Endodermal cell (in vitro differentiated cells): ENCODE data around the gene FGF14. TPM values are rescaled to one million over a fixed set of nuclear protein-coding genes. Genes with fewer than 3 reads are reported as not detected.

ENCODE experiments used
- DNase-seq: peaks from one replicate; pipeline ENCODE4 v3.0.0-alpha.2; 2017
- H3K27ac ChIP-seq: 2 replicates; pipeline ENCODE4 v1.5.1; 2013; ENCODE audit warnings: mild to moderate bottlenecking, low read depth, low read length, moderate library complexity
- H3K27me3 ChIP-seq: 2 replicates; pipeline ENCODE4 v1.6.1; 2013; ENCODE audit warnings: mild to moderate bottlenecking, low read length, moderate library complexity; ENCODE audit not compliant: insufficient read depth, control insufficient read depth, poor library complexity, severe bottlenecking
- H3K36me3 ChIP-seq: 2 replicates; pipeline ENCODE4 v1.7.0; 2013; ENCODE audit warnings: mild to moderate bottlenecking, low read length, moderate library complexity; ENCODE audit not compliant: control insufficient read depth, insufficient read depth
- H3K4me1 ChIP-seq: one replicate; pipeline ENCODE4 v1.7.0; 2013; ENCODE audit warnings: low read length; ENCODE audit not compliant: control insufficient read depth, insufficient read depth
- H3K4me3 ChIP-seq: 2 replicates; pipeline ENCODE4 v1.5.1; 2013; ENCODE audit warnings: mild to moderate bottlenecking, low read length, moderate library complexity
- H3K9ac ChIP-seq: 2 replicates; pipeline ENCODE4 v1.6.1; 2013; ENCODE audit warnings: mild to moderate bottlenecking, low read length, moderate library complexity; ENCODE audit not compliant: poor library complexity, severe bottlenecking; ENCODE audit errors: extremely low read depth
- H3K9me3 ChIP-seq: 2 replicates; pipeline ENCODE4 v1.6.1; 2013; ENCODE audit warnings: mild to moderate bottlenecking, low read length, moderate library complexity; ENCODE audit not compliant: control insufficient read depth
- H3K27ac Mint-ChIP-seq: 2 replicates; pipeline ENCODE4 v1.8.0; 2020; ENCODE audit warnings: mixed read lengths
- H3K27me3 Mint-ChIP-seq: 2 replicates; pipeline ENCODE4 v1.8.0; 2021; ENCODE audit warnings: mild to moderate bottlenecking, mixed read lengths; ENCODE audit not compliant: insufficient read depth
- H3K36me3 Mint-ChIP-seq: 2 replicates; pipeline ENCODE4 v1.8.0; 2020; ENCODE audit warnings: low read depth, mixed read lengths
- H3K4me1 Mint-ChIP-seq: 2 replicates; pipeline ENCODE4 v1.8.0; 2020; ENCODE audit warnings: mixed read lengths
- H3K4me3 Mint-ChIP-seq: 2 replicates; pipeline ENCODE4 v1.8.0; 2020; ENCODE audit warnings: mild to moderate bottlenecking, moderate library complexity, mixed read lengths
- H3K9me3 Mint-ChIP-seq: 2 replicates; pipeline ENCODE4 v1.8.0; 2020; ENCODE audit warnings: mild to moderate bottlenecking, mixed read lengths
- CTCF ChIP-seq: fragments of 200-600 bp; sonication (generic); conservative IDR thresholded peaks from 2 replicates; pipeline ENCODE4 v1.5.0; 2021; ENCODE audit warnings: antibody characterized with exemption, mild to moderate bottlenecking
- WGBS, 2 experiments: methylation state at CpG; one replicate each; pipeline versions ENCODE4 v1.1.5 to v1.1.7; 2013; ENCODE audit warnings: missing lambda C conversion rate in 2 of 2, mixed read lengths in 1 of 2; ENCODE audit not compliant: insufficient coverage in 1 of 2, insufficient read length in 1 of 2; 5-methylcytosine and 5-hydroxymethylcytosine counted together
- total RNA-seq, 2 donors: library from RNA; stranded (reverse); fragmentation: NEBNext Ultra II Directional in 1 of 2; extraction: Animal tissue kit (Norgen Biotek cat#: 25700) in 1 of 2; gene quantifications; 2 replicates in 1 of 2; 3 replicates in 1 of 2; pipeline ENCODE4 v1.2.1, GENCODE V29; 2021

Gene FGF14
- total RNA-seq, 2 donors from 2014 or later, result 0.15 to 0.26 TPM

DNA sequence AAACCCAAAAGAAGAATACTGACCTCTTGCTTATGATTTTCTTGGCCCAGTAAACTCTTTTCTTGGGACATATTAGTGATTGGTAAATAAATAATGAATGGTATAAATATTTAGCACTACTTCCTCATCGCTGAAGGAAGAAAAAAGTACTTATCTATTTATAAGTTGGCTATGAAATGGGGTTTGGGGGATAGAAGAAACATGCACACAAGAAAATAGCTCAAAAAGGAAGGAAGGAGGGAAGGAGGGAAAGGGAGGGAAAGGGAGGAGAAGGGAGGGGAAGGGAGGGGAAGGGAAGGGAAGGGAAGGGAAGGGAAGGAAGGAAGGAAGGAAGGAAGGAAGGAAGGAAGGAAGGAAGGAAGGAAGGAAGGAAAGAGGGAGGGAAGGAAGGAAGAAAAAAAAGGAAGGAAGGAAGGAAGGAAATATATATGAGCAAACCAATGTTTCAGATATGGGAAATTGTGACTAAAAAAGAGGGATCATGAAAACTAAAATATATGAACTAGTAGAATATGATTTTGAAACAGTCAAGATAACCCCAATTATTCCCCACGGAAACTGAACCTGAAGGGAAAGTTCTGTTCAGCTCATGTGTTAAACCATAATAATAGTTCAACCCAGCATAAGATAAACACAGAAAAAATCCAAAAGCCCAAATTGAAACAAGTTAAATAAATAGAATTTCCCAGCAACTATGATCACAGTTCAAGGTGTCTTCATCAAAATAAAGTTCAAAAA lies 75.3 kb downstream of the FGF14 start:
- Histone ChIP-seq H3K4me1 (no peaks in the 10 kb centered on the region), H3K9ac (no peak overlapping the region), H3K36me3 (no peaks in the 10 kb centered on the region), H3K4me3 (no peak overlapping the region), H3K9me3 (no peaks in the 10 kb centered on the region), H3K27me3 (no peaks in the 10 kb centered on the region), H3K27ac (no peak overlapping the region)
- Mint-ChIP-seq H3K27ac (no peak overlapping the region), H3K27me3 (no peaks in the 10 kb centered on the region), H3K36me3 (no peaks in the 10 kb centered on the region), H3K9me3 (no peaks in the 10 kb centered on the region), H3K4me3 (no peak overlapping the region), H3K4me1 (no peaks in the 10 kb centered on the region)
- DNase-seq, result no peak
- no peak for TF ChIP-seq CTCF
- WGBS, 2 experiments, result 98% methylated on average over 2 of the region's 2 CpGs; no CpG with 5 or more reads in 1 of the 2 experiments

DNA sequence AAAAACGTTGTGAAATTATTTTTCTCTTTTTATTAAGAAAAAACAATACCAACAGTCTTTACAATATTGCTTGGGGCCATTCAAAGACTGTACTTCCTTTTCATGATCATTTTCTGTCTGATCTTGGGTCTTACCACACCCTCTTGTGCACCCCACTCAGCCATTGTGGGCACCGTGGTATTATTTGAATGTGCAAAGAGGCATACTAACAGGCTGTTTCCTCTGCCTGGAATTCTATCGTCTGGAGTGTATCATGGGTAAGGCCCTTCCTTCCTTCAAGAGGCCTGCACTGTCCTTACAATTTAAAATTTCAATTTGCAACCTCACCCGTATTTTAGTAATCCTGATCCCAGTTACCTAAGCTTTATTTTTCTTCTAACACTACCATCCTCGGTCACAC lies 76.5 kb downstream of the FGF14 start:
- Histone ChIP-seq H3K36me3 (no peaks in the 10 kb centered on the region), H3K27me3 (no peaks in the 10 kb centered on the region), H3K9ac (no peak overlapping the region), H3K4me3 (no peak overlapping the region), H3K4me1 (no peaks in the 10 kb centered on the region), H3K9me3 (no peaks in the 10 kb centered on the region), H3K27ac (no peak overlapping the region)
- no peaks in the 10 kb centered on the region for H3K36me3 Mint-ChIP-seq
- TF ChIP-seq CTCF, result no peak
- H3K27me3 Mint-ChIP-seq, result no peaks in the 10 kb centered on the region
- no peaks in the 10 kb centered on the region for H3K4me1 Mint-ChIP-seq
- no peak for DNase-seq
- H3K9me3 Mint-ChIP-seq, result no peaks in the 10 kb centered on the region
- no peak overlapping the region for H3K27ac Mint-ChIP-seq
- 83 to 84% methylated on average over 4 of the region's 5 CpGs for WGBS, 2 experiments
- H3K4me3 Mint-ChIP-seq, result no peak overlapping the region

- no peak for DNase-seq
- H3K9me3 Mint-ChIP-seq, result no peaks in the 10 kb centered on the region
- H3K9ac ChIP-seq, result no peak overlapping the region
- H3K27me3 ChIP-seq, result no peaks in the 10 kb centered on the region
- 100% methylated on average over 1 of the region's 1 CpG; no CpG with 5 or more reads in 1 of the 2 experiments for WGBS, 2 experiments
- no peak overlapping the region for H3K27ac ChIP-seq
- no peak for TF ChIP-seq CTCF
- H3K4me1 ChIP-seq, result no peaks in the 10 kb centered on the region
- no peaks in the 10 kb centered on the region for H3K36me3 Mint-ChIP-seq
- no peak overlapping the region for H3K27ac Mint-ChIP-seq
- H3K36me3 ChIP-seq, result no peaks in the 10 kb centered on the region
- H3K4me3 ChIP-seq, result no peak overlapping the region
- H3K27me3 Mint-ChIP-seq, result no peaks in the 10 kb centered on the region
- H3K4me3 Mint-ChIP-seq, result no peak overlapping the region
- H3K9me3 ChIP-seq, result no peaks in the 10 kb centered on the region
- H3K4me1 Mint-ChIP-seq, result no peaks in the 10 kb centered on the region
These were observed 78.3 kb downstream of the FGF14 start for GRCh38 chr13:102323505-102323904.
